ENCODE results near the gene LETM1.

- TF ChIP-seq EP300 (IDR thresholded peaks at IDR 0.05) (no peak), POLR2AphosphoS5 (IDR thresholded peaks at IDR 0.05) (no peak)
Observed at GRCh38 chr4:1903035-1903434, 47.1 kb upstream of the LETM1 start.

Measured in stomach (tissue), 4 donors.